DMS114 treated with DMSO at 0.1 percent for 48 hours (cell line): ENCODE measurements around the gene CASK.

ENCODE experiments used
- DNase-seq: peaks from one replicate; lab custom pipeline; 2025; ENCODE audit not compliant: unreplicated experiment; lab: John Stamatoyannopoulos, UW

Gene CASK

GRCh38 chrX:41828826-41829225 lies 94.5 kb downstream of the CASK start:
- DNase-seq = no peak

- DNase-seq = no peak
Measured at GRCh38 chrX:41827886-41828285, 95.5 kb downstream of the CASK start.

GRCh38 chrX:41825796-41826195 lies 97.6 kb downstream of the CASK start:
- DNase-seq = no peak

- no peak for DNase-seq
Measured at GRCh38 chrX:41824551-41824950, 98.8 kb downstream of the CASK start.

GRCh38 chrX:41823402-41823801 lies 100.0 kb downstream of the CASK start:
- no peak for DNase-seq

GRCh38 chrX:41822892-41823291 lies 100.5 kb downstream of the CASK start:
- no peak for DNase-seq

- no peak for DNase-seq
Measured at GRCh38 chrX:41808047-41808446, 115.3 kb downstream of the CASK start.

GRCh38 chrX:41802958-41803357 lies 120.4 kb downstream of the CASK start:
- DNase-seq = no peak

GRCh38 chrX:41799661-41800060 lies 123.7 kb downstream of the CASK start:
- DNase-seq = no peak

GRCh38 chrX:41796577-41796976 lies 126.8 kb downstream of the CASK start:
- DNase-seq = no peak

- no peak for DNase-seq
Measured at GRCh38 chrX:41796046-41796445, 127.3 kb downstream of the CASK start.

- DNase-seq = no peak
Measured at GRCh38 chrX:41789374-41789773, 134.0 kb downstream of the CASK start.

GRCh38 chrX:41785685-41786084 lies 137.7 kb downstream of the CASK start:
- no peak for DNase-seq

- DNase-seq = no peak
Measured at GRCh38 chrX:41781500-41781899, 141.9 kb downstream of the CASK start.

- no peak for DNase-seq
Measured at GRCh38 chrX:41779941-41780340, 143.4 kb downstream of the CASK start.

- DNase-seq = no peak
Measured at GRCh38 chrX:41779030-41779564, 144.3 kb downstream of the CASK start.

GRCh38 chrX:41761702-41762101 lies 161.7 kb downstream of the CASK start:
- no peak for DNase-seq

- DNase-seq = no peak
Measured at GRCh38 chrX:41761169-41761568, 162.2 kb downstream of the CASK start.

GRCh38 chrX:41759817-41760216 lies 163.5 kb downstream of the CASK start:
- no peak for DNase-seq

GRCh38 chrX:41758401-41758800 lies 165.0 kb downstream of the CASK start:
- DNase-seq = no peak

GRCh38 chrX:41750716-41751115 lies 172.6 kb downstream of the CASK start:
- no peak for DNase-seq

- no peak for DNase-seq
Measured at GRCh38 chrX:41739871-41740270, 183.5 kb downstream of the CASK start.

GRCh38 chrX:41737065-41737464 lies 186.3 kb downstream of the CASK start:
- DNase-seq = no peak

- DNase-seq = peak; percentile 2
Measured at GRCh38 chrX:41734530-41734929, 188.8 kb downstream of the CASK start.
